Naive thymus-derived CD4-positive, alpha-beta T cell (primary cell): ENCODE measurements around the gene COL9A1. TPM values are rescaled to one million over a fixed set of nuclear protein-coding genes. Genes with fewer than 3 reads are reported as not detected.

Experiments
- ATAC-seq: fragments of 150-1000 bp; cut with Tn5 transposase; 2 replicates; pipeline ENCODE4 v1.10.0; 2021; ENCODE audit warnings: mild to moderate bottlenecking, moderate library complexity
- CTCF ChIA-PET: fragments of 350-600 bp; sonication (Branson Sonifier 250); formaldehyde crosslinking; loops from one replicate; lab custom pipeline; 2021; ENCODE audit warnings: antibody characterized with exemption; lab: Charles Lee
- POLR2A ChIA-PET: fragments of 350-600 bp; sonication (Branson Sonifier 250); formaldehyde crosslinking; loops from one replicate; lab custom pipeline; 2021; ENCODE audit warnings: antibody characterized with exemption, inconsistent platforms; lab: Charles Lee
- DNase-seq, 9 donors: peaks; one replicate each; pipeline versions ENCODE4 v3.0.0 to v3.0.0-alpha.2; 2020 to 2022; ENCODE audit warnings: mixed read lengths in 1 of 9
- H3K27ac ChIP-seq: one replicate; pipeline ENCODE4 v1.7.0; 2013; ENCODE audit warnings: mild to moderate bottlenecking, low read depth, low read length, moderate library complexity
- H3K27me3 ChIP-seq, 2 donors: one replicate each; pipeline ENCODE4 v1.7.0; 2013; ENCODE audit warnings: low read length in 2 of 2, mild to moderate bottlenecking in 2 of 2, moderate library complexity in 2 of 2; ENCODE audit not compliant: control insufficient read depth in 2 of 2, insufficient read depth in 2 of 2
- H3K36me3 ChIP-seq, 3 experiments: 1 replicate in 2 of 3; 2 replicates in 1 of 3; pipeline ENCODE4 v1.7.0; 2013; ENCODE audit warnings: low read length in 3 of 3, mild to moderate bottlenecking in 3 of 3, moderate library complexity in 1 of 3; ENCODE audit not compliant: insufficient read depth in 3 of 3, control insufficient read depth in 2 of 3
- H3K4me1 ChIP-seq, 2 donors: one replicate each; pipeline ENCODE4 v1.7.0; 2013; ENCODE audit warnings: low read length in 2 of 2, mild to moderate bottlenecking in 2 of 2, moderate library complexity in 1 of 2; ENCODE audit not compliant: control insufficient read depth in 2 of 2, insufficient read depth in 2 of 2
- H3K4me3 ChIP-seq: 2 replicates; pipeline ENCODE4 v1.7.0; 2013; ENCODE audit warnings: mild to moderate bottlenecking, low read length
- H3K9me3 ChIP-seq, 3 experiments: 1 replicate in 2 of 3; 2 replicates in 1 of 3; pipeline ENCODE4 v1.7.0; 2013; ENCODE audit warnings: low read length in 3 of 3; ENCODE audit not compliant: control insufficient read depth in 2 of 3
- H3K27ac Mint-ChIP-seq, 9 donors: one replicate each; pipeline ENCODE4 v1.8.0; 2020 to 2022; ENCODE audit warnings: mixed read lengths in 9 of 9, mild to moderate bottlenecking in 8 of 9, moderate library complexity in 5 of 9, inconsistent platforms in 2 of 9
- H3K27me3 Mint-ChIP-seq, 5 donors: one replicate each; pipeline ENCODE4 v1.8.0; 2021 to 2022; ENCODE audit warnings: mixed read lengths in 5 of 5, mild to moderate bottlenecking in 1 of 5
- H3K36me3 Mint-ChIP-seq, 5 donors: one replicate each; pipeline ENCODE4 v1.8.0; 2020 to 2022; ENCODE audit warnings: mixed read lengths in 5 of 5, mild to moderate bottlenecking in 3 of 5, inconsistent platforms in 1 of 5
- H3K4me1 Mint-ChIP-seq, 7 donors: one replicate each; pipeline ENCODE4 v1.8.0; 2020 to 2022; ENCODE audit warnings: mixed read lengths in 7 of 7, mild to moderate bottlenecking in 3 of 7, inconsistent platforms in 1 of 7
- H3K4me3 Mint-ChIP-seq, 10 donors: one replicate each; pipeline ENCODE4 v1.8.0; 2020 to 2022; ENCODE audit warnings: mild to moderate bottlenecking in 10 of 10, mixed read lengths in 10 of 10, moderate library complexity in 6 of 10, inconsistent platforms in 2 of 10
- H3K9me3 Mint-ChIP-seq, 11 donors: one replicate each; pipeline ENCODE4 v1.8.0; 2020 to 2022; ENCODE audit warnings: mixed read lengths in 11 of 11, mild to moderate bottlenecking in 4 of 11, inconsistent platforms in 1 of 11, moderate library complexity in 1 of 11
- intact Hi-C, 2 donors: fragments of 100-400 bp; cut with micrococcal nuclease; formaldehyde crosslinking; loops; one replicate each; pipeline ENCODE4 v1.15.1; 2023
- polyA plus RNA-seq, 2 donors: library from polyadenylated mRNA; unstranded; fragments of 300-500 nt; fragmentation: Illumina TruSeq; gene quantifications; one replicate each; pipeline ENCODE4 v1.2.3, GENCODE V29; 2021
- total RNA-seq, 6 experiments: library from RNA in 5 of 6; stranded (reverse) in 5 of 6; gene quantifications; 1 replicate in 5 of 6; 2 replicates in 1 of 6; pipeline ENCODE4 v1.2.3 and lab custom pipeline; 2021 to 2026

Gene COL9A1
- total and polyA plus RNA-seq, 7 experiments from 2014 or later = not detected

DNA sequence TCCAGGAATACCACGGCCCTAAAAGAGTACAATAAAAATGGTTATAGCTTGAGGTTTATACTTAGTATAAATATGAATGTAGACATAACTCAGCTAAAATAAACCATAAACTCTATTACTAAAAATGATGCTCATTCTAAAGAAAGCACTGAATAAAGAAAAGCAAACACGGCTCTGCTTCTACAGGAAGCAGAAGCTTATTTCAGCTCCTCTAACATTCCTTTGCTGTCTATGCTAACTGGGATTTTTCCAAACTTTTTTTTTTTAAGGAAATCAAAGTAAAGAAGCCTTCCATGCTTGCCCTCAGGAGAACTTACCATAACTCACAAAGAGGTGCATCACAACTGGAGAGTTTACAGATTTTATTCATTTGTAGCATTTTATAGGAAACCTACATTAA, 30.8 kb downstream of the COL9A1 start:
- no peak overlapping the region for H3K27ac ChIP-seq
- Mint-ChIP-seq H3K27ac (no peak overlapping the region), H3K36me3 (no peaks in the 10 kb centered on the region), H3K9me3 (peaks cover 0 to 3% (median 0%) of the 10 kb centered on the region in 11 donors), H3K27me3 (peaks cover 3 to 63% (median 26%) of the 10 kb centered on the region in 5 donors), H3K4me1 (no peaks in the 10 kb centered on the region), H3K4me3 (no peak overlapping the region)
- no peak overlapping the region for H3K4me3 ChIP-seq
- intact Hi-C loops = no loop called here
- H3K9me3 ChIP-seq = no peaks in the 10 kb centered on the region
- no peaks in the 10 kb centered on the region for H3K36me3 ChIP-seq
- CTCF ChIA-PET = no interaction called here
- H3K27me3 ChIP-seq = peaks cover 0 to 4% of the 10 kb centered on the region in 2 donors
- DNase-seq = no peak
- no peaks in the 10 kb centered on the region for H3K4me1 ChIP-seq
- POLR2A ChIA-PET = no interaction called here
- ATAC-seq = no peak

DNA sequence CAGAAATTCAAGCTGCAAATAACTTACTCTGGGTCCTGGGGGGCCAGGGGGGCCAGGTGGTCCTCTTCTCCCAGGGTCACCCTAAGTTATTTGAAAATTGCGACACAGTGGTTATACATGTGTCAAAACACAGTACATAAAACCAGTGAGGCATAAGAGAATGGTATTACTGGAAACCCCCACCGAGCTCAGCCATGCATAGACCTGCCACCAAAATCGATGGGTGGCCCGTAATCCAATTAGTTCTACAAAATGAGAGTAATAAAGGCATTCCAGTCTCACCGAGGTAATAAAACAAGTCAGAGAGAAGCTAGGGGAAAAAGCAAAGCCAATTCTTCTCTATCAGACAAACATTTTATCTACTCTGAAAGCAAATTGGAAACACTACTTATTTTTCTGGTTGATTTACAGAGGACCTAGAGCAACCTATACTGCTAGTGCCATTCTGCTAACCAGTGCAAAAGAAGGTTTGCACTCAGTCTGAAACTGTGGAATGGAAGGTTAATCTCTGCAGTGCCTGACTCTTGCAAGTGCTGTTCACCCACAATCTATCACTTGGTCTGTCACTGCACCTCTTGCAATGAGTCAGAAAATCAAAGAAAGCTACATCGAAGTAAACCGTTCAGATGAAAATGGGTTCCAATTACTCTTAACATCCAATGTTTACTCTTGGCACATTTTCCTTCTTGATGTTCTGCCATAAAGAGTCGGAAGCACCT, 32.4 kb downstream of the COL9A1 start:
- no peak overlapping the region for H3K27ac Mint-ChIP-seq
- ChIA-PET POLR2A (no interaction called here), CTCF (no interaction called here)

DNA sequence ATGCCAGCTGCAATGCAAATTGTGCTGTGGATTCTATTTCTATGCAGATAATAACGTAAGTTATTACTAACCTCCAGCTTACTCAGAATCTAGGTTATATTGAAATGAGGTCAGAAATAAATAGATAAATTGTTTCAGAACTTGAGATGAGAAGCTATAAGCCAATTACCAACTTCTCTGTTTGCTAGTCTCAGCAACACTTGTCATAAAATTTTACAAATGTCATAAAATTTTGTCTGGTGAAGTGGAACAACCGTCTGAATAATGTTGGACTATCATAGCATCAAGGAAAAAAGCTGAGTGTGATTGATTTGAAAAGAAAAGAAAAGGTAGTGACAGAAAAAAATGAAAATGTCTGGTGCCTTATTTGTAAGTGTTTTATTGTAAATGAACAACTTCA, 36.7 kb downstream of the COL9A1 start:
- Histone ChIP-seq H3K27me3 (peaks cover 0 to 4% of the 10 kb centered on the region in 2 donors), H3K9me3 (no peaks in the 10 kb centered on the region), H3K36me3 (no peaks in the 10 kb centered on the region), H3K4me1 (no peaks in the 10 kb centered on the region), H3K4me3 (no peak overlapping the region), H3K27ac (no peak overlapping the region)
- Mint-ChIP-seq H3K27me3 (peaks cover 0 to 23% (median 14%) of the 10 kb centered on the region in 5 donors), H3K4me3 (no peak overlapping the region), H3K4me1 (no peaks in the 10 kb centered on the region), H3K36me3 (no peaks in the 10 kb centered on the region), H3K27ac (no peak overlapping the region), H3K9me3 (peaks cover 0 to 3% (median 0%) of the 10 kb centered on the region in 11 donors)
- CTCF ChIA-PET = no interaction called here
- ATAC-seq (no peak), DNase-seq (no peak)
- intact Hi-C loops = no loop called here
- POLR2A ChIA-PET = no interaction called here

More for the DNA sequence above, 32.4 kb downstream of the COL9A1 start:
- Mint-ChIP-seq H3K27me3 (peaks cover 3 to 47% (median 22%) of the 10 kb centered on the region in 5 donors), H3K36me3 (no peaks in the 10 kb centered on the region), H3K9me3 (peaks cover 0 to 3% (median 0%) of the 10 kb centered on the region in 11 donors), H3K4me3 (no peak overlapping the region), H3K4me1 (no peaks in the 10 kb centered on the region)
- Histone ChIP-seq H3K27ac (no peak overlapping the region), H3K36me3 (no peaks in the 10 kb centered on the region), H3K27me3 (peaks cover 0 to 4% of the 10 kb centered on the region in 2 donors), H3K4me3 (no peak overlapping the region), H3K4me1 (no peaks in the 10 kb centered on the region), H3K9me3 (no peaks in the 10 kb centered on the region)
- no peak for DNase-seq
- intact Hi-C loops = no loop called here
- ATAC-seq = no peak

DNA sequence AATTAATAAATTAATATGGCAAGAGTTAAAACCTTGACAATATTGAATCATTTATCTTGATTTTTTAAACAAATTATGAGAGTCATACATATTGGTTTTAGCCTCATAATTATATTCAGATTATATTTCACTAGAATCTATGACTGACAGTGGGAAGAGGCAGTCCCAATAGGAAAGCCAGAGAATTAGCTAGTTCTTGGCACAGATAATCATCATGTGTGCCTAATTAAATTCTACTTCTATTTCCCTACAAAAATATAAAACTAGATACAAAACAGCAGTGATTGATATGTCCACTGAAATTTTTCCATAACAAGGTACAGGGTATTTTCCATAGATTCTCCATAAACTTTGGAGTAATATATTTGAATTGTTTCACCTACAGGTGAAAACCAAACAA, 38.6 kb downstream of the COL9A1 start:
- ChIA-PET POLR2A (no interaction called here), CTCF (no interaction called here)
- Mint-ChIP-seq H3K27me3 (peaks cover 0 to 23% (median 9%) of the 10 kb centered on the region in 5 donors), H3K27ac (no peak overlapping the region), H3K4me1 (no peaks in the 10 kb centered on the region), H3K36me3 (no peaks in the 10 kb centered on the region), H3K9me3 (peaks cover 0 to 3% (median 0%) of the 10 kb centered on the region in 11 donors), H3K4me3 (no peak overlapping the region)
- ATAC-seq = no peak
- H3K36me3 ChIP-seq = no peaks in the 10 kb centered on the region
- H3K4me1 ChIP-seq = no peaks in the 10 kb centered on the region
- H3K27me3 ChIP-seq = peaks cover 0 to 4% of the 10 kb centered on the region in 2 donors
- no peaks in the 10 kb centered on the region for H3K9me3 ChIP-seq
- intact Hi-C loops = no loop called here
- no peak for DNase-seq
- no peak overlapping the region for H3K27ac ChIP-seq
- no peak overlapping the region for H3K4me3 ChIP-seq

DNA sequence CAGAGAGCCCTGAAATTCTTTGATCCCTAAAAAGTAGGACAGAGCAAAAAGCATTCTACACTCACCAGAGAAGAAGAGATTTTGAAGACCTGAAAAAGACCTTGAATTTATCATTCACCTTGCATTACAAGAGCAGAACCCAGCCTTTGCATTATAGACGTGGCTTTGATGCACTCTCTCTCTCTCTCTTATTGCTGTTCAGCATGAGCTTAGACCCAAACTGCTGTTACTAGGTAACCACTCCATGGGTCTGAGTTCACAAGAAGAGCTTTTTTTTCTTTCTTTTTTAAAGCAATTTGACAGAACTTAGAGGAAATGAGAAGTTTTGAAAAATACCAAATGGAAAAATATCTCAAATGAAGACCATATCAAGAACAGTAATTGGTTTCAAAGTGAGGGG, 44.4 kb downstream of the COL9A1 start:
- Histone ChIP-seq H3K4me3 (no peak overlapping the region), H3K27me3 (no peaks in the 10 kb centered on the region), H3K27ac (no peak overlapping the region), H3K36me3 (no peaks in the 10 kb centered on the region), H3K9me3 (no peaks in the 10 kb centered on the region), H3K4me1 (no peaks in the 10 kb centered on the region)
- ATAC-seq = no peak
- POLR2A ChIA-PET = no interaction called here
- CTCF ChIA-PET = interaction anchor here (0.7 kb wide), 1 partner anchor 17 kb away, joined by 3 read pairs; no protein-coding TSS in a partner anchor
- Mint-ChIP-seq H3K27ac (no peak overlapping the region), H3K4me1 (no peaks in the 10 kb centered on the region), H3K36me3 (no peaks in the 10 kb centered on the region), H3K9me3 (peaks cover 0 to 4% (median 0%) of the 10 kb centered on the region in 11 donors), H3K27me3 (peaks cover 0 to 15% (median 11%) of the 10 kb centered on the region in 5 donors), H3K4me3 (no peak overlapping the region)
- intact Hi-C loops = no loop called here
- no peak for DNase-seq

DNA sequence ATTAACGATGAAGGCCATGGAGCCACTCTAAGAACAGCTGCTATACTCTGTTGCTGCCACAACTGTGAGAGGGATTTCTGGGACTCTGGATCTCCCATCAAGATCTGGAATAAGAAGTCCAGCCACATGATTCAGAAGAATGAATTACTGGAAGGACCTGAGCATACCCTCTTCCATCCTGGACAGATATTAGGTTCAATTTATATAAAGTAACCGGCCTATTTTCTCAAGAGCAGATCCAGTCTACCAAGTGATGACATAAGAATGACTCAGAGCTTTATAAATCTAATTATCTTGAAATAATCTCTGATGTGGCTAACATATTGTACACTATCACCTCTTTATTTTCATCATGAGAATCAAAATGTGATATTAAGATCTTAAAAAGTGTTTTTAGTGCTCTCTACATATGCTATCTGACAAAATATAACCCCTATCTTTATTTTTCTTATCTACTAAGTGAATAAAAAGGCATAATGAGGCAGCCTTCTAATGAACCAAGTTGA, 45.1 kb downstream of the COL9A1 start:
- H3K27ac ChIP-seq = no peak overlapping the region
- intact Hi-C loops = no loop called here
- H3K9me3 Mint-ChIP-seq = peaks cover 0 to 4% (median 0%) of the 10 kb centered on the region in 11 donors
- peaks cover 0 to 18% (median 11%) of the 10 kb centered on the region in 5 donors for H3K27me3 Mint-ChIP-seq
- H3K4me3 Mint-ChIP-seq = no peak overlapping the region
- H3K27ac Mint-ChIP-seq = no peak overlapping the region
- ChIA-PET POLR2A (no interaction called here), CTCF (no interaction called here)
- DNase-seq = no peak
- H3K36me3 ChIP-seq = no peaks in the 10 kb centered on the region
- H3K4me1 ChIP-seq = no peaks in the 10 kb centered on the region
- no peaks in the 10 kb centered on the region for H3K4me1 Mint-ChIP-seq
- no peaks in the 10 kb centered on the region for H3K27me3 ChIP-seq
- H3K36me3 Mint-ChIP-seq = no peaks in the 10 kb centered on the region
- no peak overlapping the region for H3K4me3 ChIP-seq
- no peak for ATAC-seq
- no peaks in the 10 kb centered on the region for H3K9me3 ChIP-seq

DNA sequence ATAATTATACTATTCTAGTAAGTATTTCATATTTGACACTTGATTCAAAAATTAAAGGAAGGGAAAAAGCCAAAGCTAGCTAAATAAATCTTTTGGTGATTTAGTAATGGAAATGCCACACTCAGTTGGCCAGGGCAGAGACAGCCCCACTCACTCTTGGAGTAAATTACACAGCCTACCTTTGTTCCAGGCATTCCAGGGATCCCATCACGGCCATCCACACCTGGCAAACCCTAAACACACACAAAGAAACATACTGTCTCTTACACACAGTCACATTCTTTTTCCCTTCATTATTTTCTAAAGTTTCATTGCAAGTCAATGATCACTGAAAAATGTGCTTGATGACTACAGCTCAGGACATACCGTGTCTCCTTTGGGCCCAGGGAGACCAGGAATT, 48.1 kb downstream of the COL9A1 start:
- ChIA-PET CTCF (no interaction called here), POLR2A (no interaction called here)
- DNase-seq (no peak), ATAC-seq (no peak)
- Histone ChIP-seq H3K27me3 (peaks cover 0 to 3% of the 10 kb centered on the region in 2 donors), H3K27ac (no peak overlapping the region), H3K4me3 (no peak overlapping the region), H3K36me3 (no peaks in the 10 kb centered on the region), H3K4me1 (no peaks in the 10 kb centered on the region), H3K9me3 (no peaks in the 10 kb centered on the region)
- H3K36me3 Mint-ChIP-seq = no peaks in the 10 kb centered on the region
- peaks cover 0 to 22% (median 8%) of the 10 kb centered on the region in 5 donors for H3K27me3 Mint-ChIP-seq
- peaks cover 0 to 4% (median 0%) of the 10 kb centered on the region in 11 donors for H3K9me3 Mint-ChIP-seq
- intact Hi-C loops = no loop called here
- no peak overlapping the region for H3K4me3 Mint-ChIP-seq
- H3K4me1 Mint-ChIP-seq = no peaks in the 10 kb centered on the region
- H3K27ac Mint-ChIP-seq = no peak overlapping the region
